SK-MEL-5 (cell line): Measurements from ENCODE around the gene KIR3DL1. TPM values are rescaled to one million over a fixed set of nuclear protein-coding genes. Genes with fewer than 3 reads are reported as not detected.
"Not testable (repeated sequence)": the region's sequence is repeated elsewhere in the genome, so short reads cannot be mapped to it uniquely, and the experiment has no call there.

Experiments used
- DNase-seq: peaks from one replicate; pipeline ENCODE4 v3.0.0-alpha.2; 2016; ENCODE audit warnings: low read depth, low spot score
- in situ Hi-C: cut with HindIII; loops from 2 replicates; pipeline ENCODE4 v1.10.0; 2016; ENCODE audit warnings: low sequenced_read_pairs, high pct_unique_total_duplicates, low pct_unique_long_range_greater_than_20kb
- small RNA-seq, 2 experiments: library from RNA; depleted of rRNA; stranded (forward); fragments of <200 nt; gene quantifications; one replicate each; pipeline ENCODE3, GENCODE V24; 2014
- total RNA-seq: library from RNA; depleted of rRNA; stranded (reverse); fragments of >200 nt; shearing (Covaris generic); gene quantifications from 2 replicates; pipeline ENCODE4 v1.2.3, GENCODE V29; 2014; rRNA removed

Gene KIR3DL1
- total RNA-seq, 1 experiment from 2014 or later: not detected

GRCh38 chr19:54859421-54859820 lies 43.2 kb downstream of the KIR3DL1 start:
- DNase-seq, in situ Hi-C loops: not testable (repeated sequence)

DNA sequence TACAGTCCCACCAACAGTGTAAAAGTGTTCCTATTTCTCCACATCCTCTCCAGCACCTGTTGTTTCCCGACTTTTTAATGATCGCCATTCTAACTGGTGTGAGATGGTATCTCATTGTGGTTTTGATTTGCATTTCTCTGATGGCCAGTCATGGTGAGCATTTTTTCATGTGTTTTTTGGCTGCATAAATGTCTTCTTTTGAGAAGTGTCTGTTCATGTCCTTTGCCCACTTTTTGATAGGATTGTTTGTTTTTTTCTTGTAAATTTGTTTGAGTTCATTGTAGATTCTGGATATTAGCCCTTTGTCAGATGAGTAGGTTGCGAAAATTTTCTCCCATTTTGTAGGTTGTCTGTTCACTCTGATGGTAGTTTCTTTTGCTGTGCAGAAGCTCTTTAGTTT lies 47.2 kb downstream of the KIR3DL1 start:
- in situ Hi-C loops, DNase-seq: not testable (repeated sequence)

DNA sequence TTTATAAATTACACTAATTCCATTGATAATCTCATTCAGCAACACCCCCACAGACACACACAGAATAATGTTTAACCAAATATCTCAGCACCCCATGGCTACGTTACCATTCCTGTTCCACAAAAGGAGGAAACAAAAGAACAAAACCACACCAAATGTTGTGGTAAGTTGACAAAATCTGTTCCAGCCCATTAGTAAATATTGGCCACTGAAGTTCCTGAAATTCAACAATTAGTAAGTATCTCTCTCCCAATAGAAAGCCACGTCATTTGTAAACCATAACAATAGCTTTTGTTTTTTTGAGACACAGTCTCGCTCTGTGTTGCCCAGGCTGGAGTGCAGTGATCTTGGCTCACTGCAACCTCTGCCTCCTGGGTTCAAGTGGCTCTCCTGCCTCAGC lies 55.4 kb downstream of the KIR3DL1 start:
- in situ Hi-C loops: no loop called here

GRCh38 chr19:54873990-54874389 lies 57.7 kb downstream of the KIR3DL1 start, which contains the start of gene FCAR:
FCAR (plus strand) TSS chr19:54874235; CDS start chr19:54874290, 55 bp downstream.
- DNase-seq: no peak
- in situ Hi-C loops: no loop called here

More for the DNA sequence above, 55.4 kb downstream of the KIR3DL1 start:
- DNase-seq: no peak

DNA sequence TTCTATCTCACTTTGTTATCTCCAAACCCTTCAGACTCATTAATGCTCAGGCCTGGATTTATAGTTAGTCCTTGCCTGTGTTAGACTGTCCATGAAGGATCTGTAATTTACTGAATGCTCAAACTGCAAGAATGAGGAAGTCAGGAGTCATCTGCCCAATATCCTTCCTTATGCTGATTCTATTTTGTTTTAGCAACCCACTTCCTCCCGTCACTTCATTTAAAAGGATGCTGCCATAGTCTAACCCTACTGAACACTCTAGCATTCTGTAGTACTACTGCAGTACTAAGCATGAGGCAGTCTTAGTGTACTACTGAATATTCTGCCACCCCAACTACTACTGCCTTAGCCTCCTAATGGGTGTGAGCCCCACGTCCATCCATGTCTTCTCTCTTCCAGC lies 59.2 kb downstream of the KIR3DL1 start:
- no peak for DNase-seq
- in situ Hi-C loops: no loop called here

- no peak for DNase-seq
- in situ Hi-C loops: no loop called here
Observed at GRCh38 chr19:54877471-54877870, 61.2 kb downstream of the KIR3DL1 start.

Small RNAs within 50 kb of the gene (small RNA-seq; reads per million reads assigned to genes)
- 0 reads per million in 2 experiments for gene KIR3DP1
- 0 to 0.14 reads per million in 2 experiments for gene RNU6-222P

Other genes with a start within 250 kb of the KIR3DL1 start
- not detected in 2 replicates for gene LILRA2, start 242.7 kb upstream of the KIR3DL1 start, total RNA-seq
- not detected in 2 replicates for gene LILRA1, start 222.8 kb upstream of the KIR3DL1 start, total RNA-seq
- not detected in 2 replicates for gene LILRB1, start 186.0 kb upstream of the KIR3DL1 start, total RNA-seq
- gene LILRB4, start 153.5 kb upstream of the KIR3DL1 start, total RNA-seq: not detected in 2 replicates
- not detected in 2 replicates for gene KIR3DL3, start 92.0 kb upstream of the KIR3DL1 start, total RNA-seq
- not detected in 2 replicates for gene KIR2DL3, start 78.0 kb upstream of the KIR3DL1 start, total RNA-seq
- not detected in 2 replicates for gene KIR2DL1, start 46.7 kb upstream of the KIR3DL1 start, total RNA-seq
- not detected in 2 replicates for gene KIR2DL4, start 12.9 kb upstream of the KIR3DL1 start, total RNA-seq
- not detected in 2 replicates for gene KIR2DS4, start 16.2 kb downstream of the KIR3DL1 start, total RNA-seq
- not detected in 2 replicates for gene KIR3DL2, start 34.0 kb downstream of the KIR3DL1 start, total RNA-seq
- gene FCAR, start 57.8 kb downstream of the KIR3DL1 start, total RNA-seq: not detected in 2 replicates
- gene NCR1, start 89.7 kb downstream of the KIR3DL1 start, total RNA-seq: not detected in 2 replicates
- gene NLRP7, start 131.1 kb downstream of the KIR3DL1 start, total RNA-seq: 0.08 and 0.13 TPM in 2 replicates
- gene NLRP2, start 149.9 kb downstream of the KIR3DL1 start, total RNA-seq: not detected in 2 replicates
- not detected in 2 replicates for gene GP6, start 221.8 kb downstream of the KIR3DL1 start, total RNA-seq
- gene RDH13, start 246.7 kb downstream of the KIR3DL1 start, total RNA-seq: 18.1 and 20.7 TPM in 2 replicates